ENCODE data around the gene LPA. TPM values are rescaled to one million over a fixed set of nuclear protein-coding genes. Genes with fewer than 3 reads are reported as not detected.

The LPA gene
- total and polyA plus RNA-seq, 2 experiments from 2014 or later, result 0.52 to 1.4 TPM

- peak overlapping the region; percentile 96 for H3K4me2 ChIP-seq
- H3K79me2 ChIP-seq, result no peaks in the 10 kb centered on the region
- no peaks in the 10 kb centered on the region for H3K36me3 ChIP-seq (replicated peaks; ENCODE audit: insufficient read depth, low read depth)
- peak overlapping the region; percentile 57 for H3K4me3 ChIP-seq
- H4K20me1 ChIP-seq (ENCODE audit: insufficient read depth, poor library complexity, severe bottlenecking), result no peaks in the 10 kb centered on the region
- no peaks in the 10 kb centered on the region for H3K27me3 ChIP-seq
- peak; percentile 82 for DNase-seq (ENCODE audit: low spot score)
- 1% methylated on average over 48 of the region's 73 CpGs for WGBS (ENCODE audit: low lambda C conversion rate, missing lambda C conversion rate)
- H3K4me1 ChIP-seq (ENCODE audit: insufficient read depth), result peaks cover 8% of the 10 kb centered on the region
- no peaks in the 10 kb centered on the region for H3K9me2 ChIP-seq (replicated peaks; ENCODE audit: insufficient read depth)
- H2AFZ ChIP-seq, result peak overlapping the region; percentile 92
- H3K27ac ChIP-seq, result peak overlapping the region; percentile 80
- no peaks in the 10 kb centered on the region for H3K9me3 ChIP-seq (ENCODE audit: low read depth)
- TF ChIP-seq EZH2phosphoT487 (IDR thresholded peaks at IDR 0.05; ENCODE audit: low read depth, severe bottlenecking, unreplicated experiment) (no peak), CTCF (IDR thresholded peaks at IDR 0.05; ENCODE audit: poor library complexity) (peak; percentile 98)
These were observed 143.8 kb downstream of the LPA start for GRCh38 chr6:160520043-160520904.

- H3K9me3 ChIP-seq (ENCODE audit: low read depth), result no peaks in the 10 kb centered on the region
- H3K4me1 ChIP-seq (ENCODE audit: insufficient read depth), result peaks cover 8% of the 10 kb centered on the region
- H3K4me3 ChIP-seq, result peak overlapping the region; percentile 57
- no peaks in the 10 kb centered on the region for H3K9me2 ChIP-seq (replicated peaks; ENCODE audit: insufficient read depth)
- WGBS (ENCODE audit: low lambda C conversion rate, missing lambda C conversion rate), result 31% methylated on average over 8 of the region's 8 CpGs
- no peaks in the 10 kb centered on the region for H3K79me2 ChIP-seq
- no peaks in the 10 kb centered on the region for H3K27me3 ChIP-seq
- TF ChIP-seq EZH2phosphoT487 (IDR thresholded peaks at IDR 0.05; ENCODE audit: low read depth, severe bottlenecking, unreplicated experiment) (no peak), EZH2 (IDR thresholded peaks at IDR 0.05; ENCODE audit: borderline replicate concordance) (no peak)
- DNase-seq (ENCODE audit: low spot score), result no peak
- peak overlapping the region; percentile 92 for H2AFZ ChIP-seq
- peak overlapping the region; percentile 80 for H3K27ac ChIP-seq
- no peaks in the 10 kb centered on the region for H3K36me3 ChIP-seq (replicated peaks; ENCODE audit: insufficient read depth, low read depth)
- no peaks in the 10 kb centered on the region for H4K20me1 ChIP-seq (ENCODE audit: insufficient read depth, poor library complexity, severe bottlenecking)
- peak overlapping the region; percentile 96 for H3K4me2 ChIP-seq
These were observed 144.5 kb downstream of the LPA start for GRCh38 chr6:160519603-160520042.

- no peak for TF ChIP-seq CTCF (IDR thresholded peaks at IDR 0.05; ENCODE audit: poor library complexity)
- no peak for TF ChIP-seq EZH2 (IDR thresholded peaks at IDR 0.05; ENCODE audit: borderline replicate concordance)
- no peak for TF ChIP-seq EZH2phosphoT487 (IDR thresholded peaks at IDR 0.05; ENCODE audit: low read depth, severe bottlenecking, unreplicated experiment)
- no peaks in the 10 kb centered on the region for H3K36me3 ChIP-seq (replicated peaks; ENCODE audit: insufficient read depth, low read depth)
- peaks cover 8% of the 10 kb centered on the region for H3K4me1 ChIP-seq (ENCODE audit: insufficient read depth)
- no peak for DNase-seq (ENCODE audit: low spot score)
- H3K4me2 ChIP-seq, result peak overlapping the region; percentile 96
- no peaks in the 10 kb centered on the region for H3K79me2 ChIP-seq
- H3K9me3 ChIP-seq (ENCODE audit: low read depth), result no peaks in the 10 kb centered on the region
- no peaks in the 10 kb centered on the region for H3K9me2 ChIP-seq (replicated peaks; ENCODE audit: insufficient read depth)
- no peak overlapping the region for H3K4me3 ChIP-seq
- no peak overlapping the region for H3K27ac ChIP-seq
- H3K27me3 ChIP-seq, result no peaks in the 10 kb centered on the region
- H2AFZ ChIP-seq, result no peak overlapping the region
- no peaks in the 10 kb centered on the region for H4K20me1 ChIP-seq (ENCODE audit: insufficient read depth, poor library complexity, severe bottlenecking)
- 84% methylated on average over 4 of the region's 4 CpGs for WGBS (ENCODE audit: low lambda C conversion rate, missing lambda C conversion rate)
These were observed 144.9 kb downstream of the LPA start for GRCh38 chr6:160519133-160519532.

- no peak for DNase-seq (ENCODE audit: low spot score)
- Histone ChIP-seq H3K4me1 (ENCODE audit: insufficient read depth) (no peaks in the 10 kb centered on the region), H3K27ac (no peak overlapping the region), H3K9me2 (replicated peaks; ENCODE audit: insufficient read depth) (no peaks in the 10 kb centered on the region), H3K79me2 (no peaks in the 10 kb centered on the region), H3K4me3 (no peak overlapping the region), H2AFZ (no peak overlapping the region), H3K27me3 (no peaks in the 10 kb centered on the region), H4K20me1 (ENCODE audit: insufficient read depth, poor library complexity, severe bottlenecking) (no peaks in the 10 kb centered on the region), H3K4me2 (no peak overlapping the region), H3K36me3 (replicated peaks; ENCODE audit: insufficient read depth, low read depth) (no peaks in the 10 kb centered on the region), H3K9me3 (ENCODE audit: low read depth) (no peaks in the 10 kb centered on the region)
- no peak for TF ChIP-seq EZH2 (IDR thresholded peaks at IDR 0.05; ENCODE audit: borderline replicate concordance)
- WGBS (ENCODE audit: low lambda C conversion rate, missing lambda C conversion rate), result 62% methylated on average over 3 of the region's 3 CpGs
These were observed 150.2 kb downstream of the LPA start for GRCh38 chr6:160513836-160514235.

Measured in hepatocyte (in vitro differentiated cells).